Transverse colon (tissue), 4 donors: ENCODE data around the gene BMERB1.

Experiments
- CTCF ChIP-seq, 5 experiments: fragments of 200-600 bp in 3 of 5; fragments of 450-650 bp in 2 of 5; sonication (generic) in 3 of 5; IDR thresholded peaks; 1 replicate in 2 of 5; 2 replicates in 3 of 5; pipeline ENCODE4 v1.5.1; 2016 to 2017; ENCODE audit warnings: antibody characterized with exemption in 5 of 5, inconsistent platforms in 3 of 5, mild to moderate bottlenecking in 2 of 5, moderate library complexity in 1 of 5
- EP300 ChIP-seq: sonication (generic); formaldehyde crosslinking; IDR thresholded peaks from one replicate; pipeline ENCODE4 v1.6.1; 2017; ENCODE audit warnings: antibody characterized with exemption, low read depth
- POLR2A ChIP-seq: fragments of 450-650 bp; IDR thresholded peaks from one replicate; pipeline ENCODE4 v1.6.1; 2016; ENCODE audit warnings: antibody characterized with exemption, mild to moderate bottlenecking, moderate library complexity
- POLR2AphosphoS5 ChIP-seq, 3 donors: sonication (generic); formaldehyde crosslinking; IDR thresholded peaks; one replicate each; pipeline ENCODE4 v1.6.1; 2016; ENCODE audit warnings: antibody characterized with exemption in 3 of 3

GRCh38 chr16:15564604-15565339, 130.4 kb downstream of the BMERB1 start:
- TF ChIP-seq CTCF (IDR thresholded peaks at IDR 0.05) (no peak), POLR2A (no peak), POLR2AphosphoS5 (IDR thresholded peaks at IDR 0.05) (no peak), EP300 (no peak)
